ENCODE data around the gene PRKAR1B.

The PRKAR1B gene

GRCh38 chr7:603152-603951 is 123.7 kb downstream of the PRKAR1B start:
- DNase-seq (ENCODE audit: low spot score) = no peak

- DNase-seq (ENCODE audit: low spot score) = no peak
Measured at GRCh38 chr7:602341-603141, 124.5 kb downstream of the PRKAR1B start.

GRCh38 chr7:601595-602340 is 125.3 kb downstream of the PRKAR1B start:
- DNase-seq (ENCODE audit: low spot score) = no peak

- DNase-seq (ENCODE audit: low spot score) = no peak
Measured at GRCh38 chr7:601036-601594, 126.0 kb downstream of the PRKAR1B start.

- no peak for DNase-seq (ENCODE audit: low spot score)
Measured at GRCh38 chr7:600149-601035, 126.7 kb downstream of the PRKAR1B start.

GRCh38 chr7:598899-599298 is 128.2 kb downstream of the PRKAR1B start:
- no peak for DNase-seq (ENCODE audit: low spot score)

GRCh38 chr7:597348-598178 is 129.5 kb downstream of the PRKAR1B start:
- no peak for DNase-seq (ENCODE audit: low spot score)

- no peak for DNase-seq (ENCODE audit: low spot score)
Measured at GRCh38 chr7:596819-597182, 130.3 kb downstream of the PRKAR1B start.

GRCh38 chr7:596071-596818 is 130.8 kb downstream of the PRKAR1B start:
- DNase-seq (ENCODE audit: low spot score) = no peak

- DNase-seq (ENCODE audit: low spot score) = no peak
Measured at GRCh38 chr7:595621-596010, 131.5 kb downstream of the PRKAR1B start.

GRCh38 chr7:594920-595620 is 132.0 kb downstream of the PRKAR1B start:
- no peak for DNase-seq (ENCODE audit: low spot score)

- DNase-seq (ENCODE audit: low spot score) = no peak
Measured at GRCh38 chr7:594212-594913, 132.7 kb downstream of the PRKAR1B start.

- no peak for DNase-seq (ENCODE audit: low spot score)
Measured at GRCh38 chr7:593324-594115, 133.6 kb downstream of the PRKAR1B start.

- no peak for DNase-seq (ENCODE audit: low spot score)
Measured at GRCh38 chr7:591856-592628, 135.0 kb downstream of the PRKAR1B start.

GRCh38 chr7:590731-591551 is 136.1 kb downstream of the PRKAR1B start:
- no peak for DNase-seq (ENCODE audit: low spot score)

Data from RKO (cell line).